Endothelial cell of umbilical vein (primary cell): Measurements from ENCODE around the gene DRD1. TPM values are rescaled to one million over a fixed set of nuclear protein-coding genes. Genes with fewer than 3 reads are reported as not detected.

Experiments
- BruUV-seq: library from RNA; stranded (reverse); fragments of 400-500 nt; replicated peaks from 2 replicates; lab custom pipeline; 2021; lab: Mats Ljungman, UMichigan
- CTCF ChIA-PET: fragments of 300-600, 350-600 bp; sonication (Branson Sonifier 250); formaldehyde crosslinking; loops from one replicate; lab custom pipeline; 2021; ENCODE audit warnings: antibody characterized with exemption, inconsistent platforms; lab: Charles Lee
- POLR2A ChIA-PET: fragments of 300-600, 350-600 bp; sonication (Branson Sonifier 250); formaldehyde crosslinking; loops from one replicate; lab custom pipeline; 2021; ENCODE audit warnings: antibody characterized with exemption, inconsistent platforms; lab: Charles Lee
- DNase-seq: peaks from one replicate; pipeline ENCODE4 v3.0.0-alpha.2; 2011; ENCODE audit warnings: low read depth, low spot score
- FAIRE-seq: peaks from 2 replicates; lab custom pipeline; 2011; peaks lifted over from hg19 to GRCh38; lab: Jason Lieb, UNC
- H2AFZ ChIP-seq: 2 replicates; pipeline ENCODE4 v1.6.0; 2012; ENCODE audit warnings: low read depth, low read length, control low read depth, inconsistent platforms
- H3K27ac ChIP-seq: 2 replicates; pipeline ENCODE4 v1.5.1; 2011; ENCODE audit warnings: low read depth, mild to moderate bottlenecking, control low read depth, low read length, moderate library complexity; ENCODE audit not compliant: insufficient read depth
- H3K27me3 ChIP-seq, 2 experiments: 2 replicates each; pipeline versions ENCODE4 v1.6.0 to v1.6.1; 2011; ENCODE audit warnings: low read length in 2 of 2, mixed read lengths in 1 of 2; ENCODE audit not compliant: control insufficient read depth in 2 of 2, insufficient read depth in 2 of 2
- H3K36me3 ChIP-seq, 2 experiments: 2 replicates in 1 of 2; 3 replicates in 1 of 2; pipeline ENCODE4 v1.5.1; 2011; ENCODE audit warnings: low read length in 2 of 2, mild to moderate bottlenecking in 1 of 2, moderate library complexity in 1 of 2; ENCODE audit not compliant: control insufficient read depth in 2 of 2, insufficient read depth in 2 of 2; ENCODE audit errors: extremely low read depth in 1 of 2
- H3K4me1 ChIP-seq: 3 replicates; pipeline ENCODE4 v1.5.1; 2011; ENCODE audit warnings: mild to moderate bottlenecking, low read length; ENCODE audit not compliant: control insufficient read depth, insufficient read depth; ENCODE audit errors: extremely low read depth
- H3K4me2 ChIP-seq: 2 replicates; pipeline ENCODE4 v1.6.1; 2011; ENCODE audit warnings: low read length, control low read depth, mixed read lengths; ENCODE audit not compliant: insufficient read depth
- H3K4me3 ChIP-seq, 3 experiments: fragments of 200-600 bp in 1 of 3; sonication (generic), shearing (Covaris generic) in 1 of 3; replicated peaks in 1 of 3; 2 replicates each; pipeline ENCODE4 v1.5.1; 2011 to 2016; ENCODE audit warnings: control low read depth in 3 of 3, low read length in 3 of 3, mild to moderate bottlenecking in 2 of 3, inconsistent platforms in 1 of 3, low read depth in 1 of 3, moderate library complexity in 1 of 3; ENCODE audit not compliant: insufficient read depth in 1 of 3
- H3K79me2 ChIP-seq: 2 replicates; pipeline ENCODE4 v1.6.0; 2012; ENCODE audit warnings: low read length, inconsistent platforms; ENCODE audit not compliant: control insufficient read depth, insufficient read depth
- H3K9ac ChIP-seq: replicated peaks from 2 replicates; pipeline ENCODE3; 2011; ENCODE audit warnings: low read length, control low read depth; ENCODE audit not compliant: insufficient read depth; ENCODE audit errors: extremely low read depth
- H3K9me1 ChIP-seq: replicated peaks from 3 replicates; pipeline ENCODE4 v1.6.0; 2011; ENCODE audit warnings: mild to moderate bottlenecking, low read length; ENCODE audit not compliant: control insufficient read depth, insufficient read depth; ENCODE audit errors: extremely low read depth
- H3K9me3 ChIP-seq: replicated peaks from 2 replicates; pipeline ENCODE4 v1.5.1; 2012; ENCODE audit warnings: low read length, inconsistent platforms; ENCODE audit not compliant: control insufficient read depth, insufficient read depth
- H4K20me1 ChIP-seq: replicated peaks from 2 replicates; pipeline ENCODE3; 2011; ENCODE audit warnings: mild to moderate bottlenecking, low read length; ENCODE audit not compliant: control insufficient read depth, insufficient read depth; ENCODE audit errors: extremely low read depth
- EZH2 ChIP-seq: IDR thresholded peaks from 2 replicates; pipeline ENCODE4 v1.6.1; 2012; ENCODE audit warnings: borderline replicate concordance, low read depth, mild to moderate bottlenecking, moderate library complexity, low read length, inconsistent platforms; ENCODE audit not compliant: severe bottlenecking
- FOS ChIP-seq: IDR thresholded peaks from 2 replicates; pipeline ENCODE4 v1.6.1; 2011; ENCODE audit warnings: mild to moderate bottlenecking, low read length, moderate library complexity, borderline replicate concordance; ENCODE audit not compliant: insufficient read depth
- GATA2 ChIP-seq: IDR thresholded peaks from 2 replicates; pipeline ENCODE4 v1.7.0; 2011; ENCODE audit warnings: low read depth, mild to moderate bottlenecking, moderate library complexity, mixed read lengths, low read length; ENCODE audit not compliant: insufficient read length, insufficient read depth
- JUN ChIP-seq: IDR thresholded peaks from 2 replicates; pipeline ENCODE4 v1.6.1; 2011; ENCODE audit warnings: borderline replicate concordance, low read depth; ENCODE audit not compliant: insufficient read length, insufficient read depth
- MYC ChIP-seq: IDR thresholded peaks from one replicate; pipeline ENCODE4 v1.6.1; 2011; ENCODE audit warnings: mild to moderate bottlenecking, low read depth, low read length
- POLR2A ChIP-seq: IDR thresholded peaks from 2 replicates; pipeline ENCODE4 v1.6.1; 2012; ENCODE audit warnings: low read depth, mild to moderate bottlenecking, control low read depth, low read length
- POLR2AphosphoS5 ChIP-seq: IDR thresholded peaks from 2 replicates; pipeline ENCODE4 v1.6.1; 2012; ENCODE audit warnings: low read depth, mild to moderate bottlenecking, control low read depth, low read length, moderate library complexity; ENCODE audit not compliant: insufficient read depth
- dilution Hi-C: fragments of 300-500 bp; cut with MboI; formaldehyde crosslinking; loops from one replicate; pipeline ENCODE4 v1.15.0; 2019; ENCODE audit warnings: low sequenced_read_pairs; ENCODE audit not compliant: extremely low pct_ligation_motif_present
- intact Hi-C: fragments of 100-400 bp; cut with micrococcal nuclease; formaldehyde crosslinking; loops from one replicate; pipeline ENCODE4 v1.10.0; 2022
- polyA plus RNA-seq, 4 experiments: library from polyadenylated mRNA; depleted of rRNA in 3 of 4; stranded (reverse) in 3 of 4; unstranded in 1 of 4; fragments of >200 nt; gene quantifications; 2 replicates each; pipeline versions ENCODE4 v1.2.1 to v1.2.3, GENCODE V29; 2011 to 2012; ENCODE audit warnings: missing spikeins in 1 of 4
- total RNA-seq: library from RNA; stranded (reverse); gene quantifications from 2 replicates; pipeline ENCODE4 v1.2.3, GENCODE V29; 2021
- TF ChIP-seq, protein P1 (sequence below), 2 donors: IDR thresholded peaks; 1 replicate in 1 of 2; 2 replicates in 1 of 2; pipeline ENCODE4 v1.5.1; 2011; ENCODE audit warnings: low read length in 2 of 2, mild to moderate bottlenecking in 2 of 2, moderate library complexity in 2 of 2, control low read depth in 1 of 2, inconsistent platforms in 1 of 2, low read depth in 1 of 2; ENCODE audit not compliant: insufficient read depth in 1 of 2; ENCODE audit errors: extremely low read depth in 1 of 2
- TF ChIP-seq, protein P2 (sequence below): IDR thresholded peaks from 2 replicates; pipeline ENCODE4 v1.6.1; 2011; ENCODE audit not compliant: insufficient read depth, insufficient read length

The DRD1 gene
- total and polyA plus RNA-seq, 2 donors (not counting 3 experiments of a cell fraction or from before 2014, with no cell fraction given): not detected

DNA sequence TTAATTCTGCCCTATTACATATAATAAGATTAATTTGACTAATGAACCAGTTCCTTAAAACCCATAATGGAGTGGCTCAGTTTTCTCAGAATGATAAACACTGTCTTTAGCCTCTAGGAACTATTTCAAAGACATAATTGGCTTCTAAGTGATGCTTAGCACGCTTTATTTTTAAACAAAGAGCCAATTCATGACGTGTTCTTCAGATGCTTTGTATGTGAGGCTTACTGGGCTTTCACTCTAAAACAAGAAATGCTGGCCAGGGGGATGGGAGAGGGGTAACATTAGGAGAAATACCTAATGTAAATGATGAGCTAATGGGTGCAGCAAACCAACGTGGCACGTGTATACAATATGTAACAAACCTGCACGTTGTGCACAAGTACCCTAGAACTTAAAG lies 26.8 kb upstream of the DRD1 start:
- Histone ChIP-seq H3K27ac (no peak overlapping the region), H3K36me3 (no peaks in the 10 kb centered on the region), H3K4me3 (no peak overlapping the region), H4K20me1 (no peaks in the 10 kb centered on the region), H3K9me3 (no peaks in the 10 kb centered on the region), H3K79me2 (no peaks in the 10 kb centered on the region), H3K9ac (no peak overlapping the region), H3K9me1 (no peaks in the 10 kb centered on the region), H3K4me2 (no peak overlapping the region), H3K4me1 (no peaks in the 10 kb centered on the region), H2AFZ (no peak overlapping the region), H3K27me3 (peaks cover 0 to 4% of the 10 kb centered on the region in 2 experiments)
- no peak for TF ChIP-seq GATA2
- no peak for TF ChIP-seq JUN
- TF ChIP-seq POLR2AphosphoS5: no peak
- no peak for TF ChIP-seq FOS
- TF ChIP-seq POLR2A: no peak
- no peak for TF ChIP-seq MYC
- TF ChIP-seq EZH2: no peak
- TF ChIP-seq, protein P1, sequence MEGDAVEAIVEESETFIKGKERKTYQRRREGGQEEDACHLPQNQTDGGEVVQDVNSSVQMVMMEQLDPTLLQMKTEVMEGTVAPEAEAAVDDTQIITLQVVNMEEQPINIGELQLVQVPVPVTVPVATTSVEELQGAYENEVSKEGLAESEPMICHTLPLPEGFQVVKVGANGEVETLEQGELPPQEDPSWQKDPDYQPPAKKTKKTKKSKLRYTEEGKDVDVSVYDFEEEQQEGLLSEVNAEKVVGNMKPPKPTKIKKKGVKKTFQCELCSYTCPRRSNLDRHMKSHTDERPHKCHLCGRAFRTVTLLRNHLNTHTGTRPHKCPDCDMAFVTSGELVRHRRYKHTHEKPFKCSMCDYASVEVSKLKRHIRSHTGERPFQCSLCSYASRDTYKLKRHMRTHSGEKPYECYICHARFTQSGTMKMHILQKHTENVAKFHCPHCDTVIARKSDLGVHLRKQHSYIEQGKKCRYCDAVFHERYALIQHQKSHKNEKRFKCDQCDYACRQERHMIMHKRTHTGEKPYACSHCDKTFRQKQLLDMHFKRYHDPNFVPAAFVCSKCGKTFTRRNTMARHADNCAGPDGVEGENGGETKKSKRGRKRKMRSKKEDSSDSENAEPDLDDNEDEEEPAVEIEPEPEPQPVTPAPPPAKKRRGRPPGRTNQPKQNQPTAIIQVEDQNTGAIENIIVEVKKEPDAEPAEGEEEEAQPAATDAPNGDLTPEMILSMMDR (IDR thresholded peaks at IDR 0.05; ENCODE audit: extremely low read depth in 1 of 2, insufficient read depth in 1 of 2, low read depth in 1 of 2, low read length in 2 of 2): no peak
- TF ChIP-seq, protein P2, sequence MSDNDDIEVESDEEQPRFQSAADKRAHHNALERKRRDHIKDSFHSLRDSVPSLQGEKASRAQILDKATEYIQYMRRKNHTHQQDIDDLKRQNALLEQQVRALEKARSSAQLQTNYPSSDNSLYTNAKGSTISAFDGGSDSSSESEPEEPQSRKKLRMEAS: no peak
- ChIA-PET CTCF (no interaction called here), POLR2A (no interaction called here)
- no TSS peak for BruUV-seq
- dilution Hi-C loops (no loop called here), intact Hi-C loops (no loop called here)
- FAIRE-seq: no peak
- DNase-seq: no peak
